Thyroid gland (tissue), 4 donors: ENCODE results near the gene ANK3. TPM values are rescaled to one million over a fixed set of nuclear protein-coding genes. Genes with fewer than 3 reads are reported as not detected.

ENCODE experiments used
- DNase-seq, 2 donors: peaks; one replicate each; pipeline ENCODE4 v3.0.0-alpha.2; 2019
- H3K27ac ChIP-seq, 3 donors: fragments of 200-600 bp; sonication (generic); 1 replicate in 2 of 3; 2 replicates in 1 of 3; pipeline ENCODE4 v1.5.1; 2016 to 2019; ENCODE audit warnings: mild to moderate bottlenecking in 1 of 3, moderate library complexity in 1 of 3
- H3K27me3 ChIP-seq: fragments of 200-600 bp; sonication (generic); one replicate; pipeline ENCODE4 v1.5.1; 2019
- H3K36me3 ChIP-seq, 2 donors: fragments of 200-600 bp; sonication (generic); one replicate each; pipeline ENCODE4 v1.5.1; 2016 to 2019
- H3K4me1 ChIP-seq, 2 donors: fragments of 200-600 bp; sonication (generic); one replicate each; pipeline ENCODE4 v1.5.1; 2017 to 2019
- H3K4me3 ChIP-seq, 3 donors: fragments of 200-600 bp; sonication (generic); replicated peaks in 1 of 3; 1 replicate in 2 of 3; 2 replicates in 1 of 3; pipeline ENCODE4 v1.5.1; 2016; ENCODE audit warnings: mild to moderate bottlenecking in 1 of 3
- H3K9me3 ChIP-seq: fragments of 200-600 bp; sonication (generic); one replicate; pipeline ENCODE4 v1.5.1; 2017
- POLR2A ChIP-seq, 2 donors: fragments of 450-650 bp; IDR thresholded peaks; one replicate each; pipeline ENCODE4 v1.6.1; 2017; ENCODE audit warnings: antibody characterized with exemption in 2 of 2, mild to moderate bottlenecking in 2 of 2, moderate library complexity in 1 of 2
- WGBS, 2 donors: methylation state at CpG; one replicate each; pipeline ENCODE4 v1.1.5; 2017; 5-methylcytosine and 5-hydroxymethylcytosine counted together
- intact Hi-C: fragments of 100-400 bp; cut with DNase I; formaldehyde crosslinking; loops from one replicate; pipeline ENCODE4 v1.15.1; 2023
- total RNA-seq, 4 donors: library from RNA; depleted of rRNA; stranded (reverse); fragments of >200 nt; gene quantifications; one replicate each; pipeline ENCODE4 v1.2.3, GENCODE V29; 2016
- TF ChIP-seq, protein P1 (sequence below), 6 experiments: fragments of 200-600 bp in 3 of 6; fragments of 450-650 bp in 3 of 6; sonication (generic) in 3 of 6; IDR thresholded peaks; one replicate each; pipeline ENCODE4 v1.5.1; 2016 to 2019; ENCODE audit warnings: antibody characterized with exemption in 6 of 6, mild to moderate bottlenecking in 2 of 6, inconsistent platforms in 1 of 6, moderate library complexity in 1 of 6

The ANK3 gene
- total RNA-seq, 4 donors from 2014 or later, result 56.6 to 118 (median 115) TPM

DNA sequence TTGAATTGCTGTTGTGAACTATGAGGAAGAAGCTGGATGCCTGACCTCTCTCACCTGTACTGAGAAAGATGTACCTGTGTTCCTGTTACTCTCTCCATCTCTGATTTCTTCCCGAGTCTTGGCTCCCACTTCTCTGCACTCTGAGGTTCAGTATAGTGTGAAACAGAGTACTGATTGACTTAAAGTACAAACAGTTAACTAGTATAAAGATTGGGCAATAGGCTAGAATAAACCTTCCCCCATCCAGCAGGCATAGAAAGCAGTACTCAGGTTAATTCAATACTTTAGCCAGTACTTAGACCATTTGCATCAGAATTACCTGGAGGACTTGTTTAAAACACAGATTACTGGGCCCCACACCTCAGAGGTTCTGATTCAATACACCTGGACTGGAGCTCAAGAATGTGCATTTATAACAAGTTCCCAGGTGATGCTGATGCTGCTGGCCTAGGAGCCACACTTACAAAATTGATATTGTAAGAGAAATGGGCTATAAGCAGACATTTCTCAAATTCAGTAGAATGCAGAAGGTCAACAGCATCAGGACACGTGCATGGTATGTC lies 51.6 kb downstream of the ANK3 start:
- no peak for TF ChIP-seq POLR2A (IDR thresholded peaks at IDR 0.05)
- TF ChIP-seq, protein P1, sequence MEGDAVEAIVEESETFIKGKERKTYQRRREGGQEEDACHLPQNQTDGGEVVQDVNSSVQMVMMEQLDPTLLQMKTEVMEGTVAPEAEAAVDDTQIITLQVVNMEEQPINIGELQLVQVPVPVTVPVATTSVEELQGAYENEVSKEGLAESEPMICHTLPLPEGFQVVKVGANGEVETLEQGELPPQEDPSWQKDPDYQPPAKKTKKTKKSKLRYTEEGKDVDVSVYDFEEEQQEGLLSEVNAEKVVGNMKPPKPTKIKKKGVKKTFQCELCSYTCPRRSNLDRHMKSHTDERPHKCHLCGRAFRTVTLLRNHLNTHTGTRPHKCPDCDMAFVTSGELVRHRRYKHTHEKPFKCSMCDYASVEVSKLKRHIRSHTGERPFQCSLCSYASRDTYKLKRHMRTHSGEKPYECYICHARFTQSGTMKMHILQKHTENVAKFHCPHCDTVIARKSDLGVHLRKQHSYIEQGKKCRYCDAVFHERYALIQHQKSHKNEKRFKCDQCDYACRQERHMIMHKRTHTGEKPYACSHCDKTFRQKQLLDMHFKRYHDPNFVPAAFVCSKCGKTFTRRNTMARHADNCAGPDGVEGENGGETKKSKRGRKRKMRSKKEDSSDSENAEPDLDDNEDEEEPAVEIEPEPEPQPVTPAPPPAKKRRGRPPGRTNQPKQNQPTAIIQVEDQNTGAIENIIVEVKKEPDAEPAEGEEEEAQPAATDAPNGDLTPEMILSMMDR (IDR thresholded peaks at IDR 0.05), result no peak
- H3K4me3 ChIP-seq, result no peak overlapping the region
- intact Hi-C loops, result no loop called here
- no peaks in the 10 kb centered on the region for H3K27me3 ChIP-seq
- peaks cover 0 to 6% of the 10 kb centered on the region in 2 donors for H3K4me1 ChIP-seq
- 47 to 57% methylated on average over 2 of the region's 2 CpGs for WGBS, 2 donors
- no peak overlapping the region for H3K27ac ChIP-seq
- no peaks in the 10 kb centered on the region for H3K36me3 ChIP-seq
- no peaks in the 10 kb centered on the region for H3K9me3 ChIP-seq
- no peak for DNase-seq

DNA sequence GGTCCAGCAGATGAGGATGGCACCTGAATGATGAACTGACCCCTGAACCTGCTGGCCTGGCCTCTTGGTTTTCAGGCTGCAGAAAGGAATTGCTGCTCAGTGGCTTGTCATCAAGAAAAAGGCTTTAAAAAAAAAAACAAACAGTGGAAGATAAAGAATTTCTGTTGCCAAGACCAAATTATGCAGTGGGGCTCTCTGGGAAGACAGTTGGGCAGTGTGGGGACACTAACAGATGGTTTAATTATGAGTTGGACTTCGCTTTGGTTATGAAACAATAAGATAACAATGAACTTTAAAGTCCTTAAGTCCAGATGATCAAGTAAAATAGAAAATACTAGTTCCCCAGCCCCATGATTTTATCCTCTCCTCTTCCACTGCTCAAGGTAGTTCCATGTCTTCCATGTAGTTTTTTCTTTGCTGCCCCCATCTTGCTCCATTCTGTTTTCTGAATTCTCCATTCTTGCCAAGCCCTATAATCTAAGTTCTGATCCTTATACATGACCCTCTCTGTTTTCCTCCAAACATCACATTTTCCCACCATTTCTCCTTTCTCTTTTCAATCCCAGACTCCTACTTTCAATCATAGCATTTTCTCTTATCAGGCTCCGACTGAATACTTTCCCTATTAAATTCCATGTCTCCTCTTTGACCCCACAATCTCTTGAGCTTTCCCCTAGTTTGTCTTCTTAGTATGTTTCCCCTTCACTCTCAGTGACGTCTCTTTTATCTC lies 52.6 kb downstream of the ANK3 start:
- peaks cover 0 to 6% of the 10 kb centered on the region in 2 donors for H3K4me1 ChIP-seq
- H3K27me3 ChIP-seq, result no peaks in the 10 kb centered on the region
- H3K36me3 ChIP-seq, result no peaks in the 10 kb centered on the region
- 84 to 86% methylated on average over 3 of the region's 3 CpGs for WGBS, 2 donors
- no peak for DNase-seq
- no peak overlapping the region for H3K27ac ChIP-seq
- no peak overlapping the region for H3K4me3 ChIP-seq
- intact Hi-C loops, result no loop called here
- H3K9me3 ChIP-seq, result no peaks in the 10 kb centered on the region
- TF ChIP-seq POLR2A (IDR thresholded peaks at IDR 0.05), result no peak
- TF ChIP-seq, protein P1 (IDR thresholded peaks at IDR 0.05), result no peak

DNA sequence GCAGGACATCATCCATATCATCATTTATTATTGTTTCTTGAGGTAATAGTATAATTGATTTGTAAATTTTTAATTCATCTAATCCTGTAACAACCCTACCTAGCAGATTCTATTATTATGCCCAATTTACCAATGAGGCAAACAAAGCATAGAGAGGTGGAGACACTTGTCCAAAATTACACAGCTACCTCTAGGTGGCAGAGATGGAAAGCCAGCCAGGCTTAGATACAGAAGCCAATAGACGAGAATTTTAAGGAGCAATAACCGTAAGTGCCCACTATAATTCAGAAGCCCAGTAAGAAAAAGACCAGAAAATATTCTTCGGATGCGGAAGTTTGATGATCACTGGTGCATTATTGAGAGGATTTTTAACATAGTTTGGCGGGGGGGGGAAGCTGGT lies 54.0 kb downstream of the ANK3 start:
- Histone ChIP-seq H3K9me3 (no peaks in the 10 kb centered on the region), H3K4me1 (peaks cover 0 to 6% of the 10 kb centered on the region in 2 donors), H3K36me3 (no peaks in the 10 kb centered on the region), H3K4me3 (no peak overlapping the region), H3K27ac (peak overlapping the region in 1 of 3 donors; percentile 10), H3K27me3 (no peaks in the 10 kb centered on the region)
- intact Hi-C loops, result no loop called here
- TF ChIP-seq POLR2A (IDR thresholded peaks at IDR 0.05), result no peak
- TF ChIP-seq, protein P1 (IDR thresholded peaks at IDR 0.05), result peak in 4 of 6 experiments; percentile 8 to 57 (median 34)
- WGBS, 2 donors, result 67 to 70% methylated on average over 5 of the region's 5 CpGs
- DNase-seq, result no peak

DNA sequence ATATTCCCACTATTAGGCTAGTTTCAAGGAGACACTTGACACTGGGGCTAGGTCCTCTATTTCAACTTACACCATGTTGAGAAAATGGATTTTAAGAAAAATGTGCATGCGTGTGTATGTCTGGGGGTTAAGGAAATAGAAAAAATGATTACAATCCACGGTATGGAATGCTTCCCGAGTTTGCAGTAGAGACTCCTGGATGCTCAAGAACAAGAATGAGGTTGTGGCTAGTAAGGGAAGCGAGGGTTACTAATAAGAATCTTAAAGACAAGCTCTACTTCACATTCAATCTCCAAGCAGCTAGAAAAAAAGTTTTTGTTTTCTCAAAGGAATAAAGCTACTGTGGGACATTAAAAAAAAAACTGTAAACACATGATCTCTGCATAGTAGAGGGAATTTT lies 54.7 kb downstream of the ANK3 start:
- H3K36me3 ChIP-seq, result no peaks in the 10 kb centered on the region
- WGBS, 2 donors, result 71 to 75% methylated on average over 4 of the region's 4 CpGs
- DNase-seq, result no peak
- H3K4me1 ChIP-seq, result peaks cover 0 to 6% of the 10 kb centered on the region in 2 donors
- TF ChIP-seq POLR2A (IDR thresholded peaks at IDR 0.05), result no peak
- TF ChIP-seq, protein P1 (IDR thresholded peaks at IDR 0.05), result no peak
- intact Hi-C loops, result no loop called here
- peak overlapping the region in 1 of 3 donors; percentile 10 for H3K27ac ChIP-seq
- no peaks in the 10 kb centered on the region for H3K9me3 ChIP-seq
- no peaks in the 10 kb centered on the region for H3K27me3 ChIP-seq
- H3K4me3 ChIP-seq, result no peak overlapping the region

DNA sequence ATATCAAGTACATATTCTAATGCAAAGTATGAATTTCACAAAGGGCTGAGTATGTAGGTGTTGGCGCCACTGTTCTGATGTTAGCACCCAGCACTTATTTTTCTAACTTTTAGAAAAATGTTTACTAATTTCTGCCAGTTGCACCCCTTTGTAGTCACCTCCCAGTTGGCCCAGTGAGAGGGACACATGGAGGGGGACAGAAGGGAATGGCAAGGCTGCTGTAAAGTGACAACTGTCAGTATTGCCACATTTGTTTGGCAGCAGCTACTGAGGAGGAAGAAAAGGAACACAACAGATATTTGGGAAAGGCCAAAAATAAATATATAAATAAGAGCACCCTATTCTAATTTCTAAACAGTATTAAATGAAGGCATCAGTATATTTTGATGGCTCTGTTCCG lies 57.3 kb downstream of the ANK3 start:
- H3K9me3 ChIP-seq, result no peaks in the 10 kb centered on the region
- H3K36me3 ChIP-seq, result no peaks in the 10 kb centered on the region
- intact Hi-C loops, result no loop called here
- no peak for DNase-seq
- TF ChIP-seq, protein P1 (IDR thresholded peaks at IDR 0.05), result no peak
- TF ChIP-seq POLR2A (IDR thresholded peaks at IDR 0.05), result no peak
- 75 to 95% methylated on average over 2 of the region's 2 CpGs for WGBS, 2 donors
- no peaks in the 10 kb centered on the region for H3K27me3 ChIP-seq
- H3K27ac ChIP-seq, result no peak overlapping the region
- H3K4me1 ChIP-seq, result peaks cover 0 to 6% of the 10 kb centered on the region in 2 donors
- no peak overlapping the region for H3K4me3 ChIP-seq
